CD4-positive, alpha-beta T cell treated with Interleukin-6 at 100 ng/mL for 8 hours (primary cell): Measurements from ENCODE around the gene NCOA3.
"Not testable (repeated sequence)": the region's sequence is repeated elsewhere in the genome, so short reads cannot be mapped to it uniquely, and the experiment has no call there.

Source experiments
- DNase-seq: peaks from one replicate; pipeline ENCODE4 v3.0.0-alpha.2; 2020; ENCODE audit warnings: mixed read lengths, low spot score

NCOA3 gene

GRCh38 chr20:47468290-47469050, 33.2 kb upstream of the NCOA3 start:
- no peak for DNase-seq

- no peak for DNase-seq
Observed at GRCh38 chr20:47475419-47476044, 26.2 kb upstream of the NCOA3 start.

- DNase-seq, result no peak
Observed at GRCh38 chr20:47476452-47476851, 25.2 kb upstream of the NCOA3 start.

GRCh38 chr20:47479093-47479492, 22.6 kb upstream of the NCOA3 start:
- DNase-seq, result no peak

GRCh38 chr20:47479506-47479905, 22.2 kb upstream of the NCOA3 start:
- DNase-seq, result no peak

- no peak for DNase-seq
Observed at GRCh38 chr20:47480239-47480638, 21.4 kb upstream of the NCOA3 start.

- DNase-seq, result no peak
Observed at GRCh38 chr20:47480705-47481104, 21.0 kb upstream of the NCOA3 start.

- no peak for DNase-seq
Observed at GRCh38 chr20:47481330-47482216, 20.1 kb upstream of the NCOA3 start.

- DNase-seq, result no peak
Observed at GRCh38 chr20:47482705-47483104, 19.0 kb upstream of the NCOA3 start.

- DNase-seq, result no peak
Observed at GRCh38 chr20:47484303-47484702, 17.4 kb upstream of the NCOA3 start.

GRCh38 chr20:47487175-47487917, 14.3 kb upstream of the NCOA3 start:
- DNase-seq, result peak; percentile 72

GRCh38 chr20:47489448-47489872, 12.2 kb upstream of the NCOA3 start:
- DNase-seq, result peak; percentile 54

GRCh38 chr20:47490795-47491194, 10.9 kb upstream of the NCOA3 start:
- DNase-seq, result no peak

GRCh38 chr20:47492284-47492683, 9.4 kb upstream of the NCOA3 start:
- DNase-seq, result no peak

- peak; percentile 43 for DNase-seq
Observed at GRCh38 chr20:47493175-47493962, 8.3 kb upstream of the NCOA3 start.

- no peak for DNase-seq
Observed at GRCh38 chr20:47493963-47494293, 7.8 kb upstream of the NCOA3 start.

- DNase-seq, result not testable (repeated sequence)
Observed at GRCh38 chr20:47494606-47495005, 7.1 kb upstream of the NCOA3 start.

GRCh38 chr20:47496118-47496517, 5.6 kb upstream of the NCOA3 start:
- no peak for DNase-seq

- no peak for DNase-seq
Observed at GRCh38 chr20:47498606-47499005, 3.1 kb upstream of the NCOA3 start.

GRCh38 chr20:47499053-47499452, 2.6 kb upstream of the NCOA3 start:
- DNase-seq, result no peak

GRCh38 chr20:47500082-47500481, 1.6 kb upstream of the NCOA3 start:
- not testable (repeated sequence) for DNase-seq
